NCI-H748 (cell line): ENCODE measurements around the gene TULP4.
"Not testable (repeated sequence)": the region's sequence is repeated elsewhere in the genome, so short reads cannot be mapped to it uniquely, and the experiment has no call there.

Source experiments
- DNase-seq: peaks from one replicate; lab custom pipeline; 2025; ENCODE audit not compliant: unreplicated experiment; lab: John Stamatoyannopoulos, UW

The TULP4 gene

GRCh38 chr6:158552796-158553138 is 240.5 kb downstream of the TULP4 start:
- DNase-seq, result no peak

GRCh38 chr6:158554611-158555361 is 242.5 kb downstream of the TULP4 start:
- no peak for DNase-seq

DNA sequence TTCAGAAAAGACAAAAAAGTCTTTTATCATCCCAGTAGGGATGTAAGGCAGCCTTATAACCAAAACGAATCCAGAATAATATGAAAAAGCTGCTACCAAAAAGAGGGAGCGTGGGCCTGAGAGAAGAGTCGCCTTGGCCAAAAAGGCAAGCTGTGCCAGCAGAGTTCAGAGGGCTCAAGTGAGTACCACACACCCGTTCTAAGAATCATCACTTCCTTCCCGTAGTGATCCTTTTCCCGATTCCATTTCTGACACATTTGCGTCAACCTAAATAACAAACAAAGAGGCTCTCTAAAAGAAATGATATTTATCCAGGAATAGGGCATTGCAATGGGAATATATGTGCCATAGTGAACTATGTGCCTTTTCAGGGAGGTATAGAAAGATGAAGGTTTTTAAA is 243.8 kb downstream of the TULP4 start:
- no peak for DNase-seq

DNA sequence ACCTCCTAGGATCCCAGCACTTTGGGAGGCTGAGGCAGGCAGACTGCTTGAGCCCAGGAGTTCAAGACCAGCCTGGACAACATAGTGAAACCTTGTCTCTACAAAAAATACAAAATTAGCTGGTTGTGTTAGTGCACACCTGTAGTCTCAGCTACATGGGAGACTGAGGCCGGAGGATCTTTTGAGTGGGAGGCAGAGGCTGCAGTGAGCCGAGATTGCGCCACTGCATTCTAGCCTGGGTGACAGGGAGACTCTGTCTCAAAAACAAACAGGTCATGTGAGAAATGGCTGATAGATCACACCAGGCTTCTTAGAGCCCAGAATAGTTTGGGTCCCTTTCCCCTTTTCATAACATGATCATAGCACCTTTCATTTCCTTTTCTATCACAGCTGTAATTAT is 244.8 kb downstream of the TULP4 start:
- not testable (repeated sequence) for DNase-seq

DNA sequence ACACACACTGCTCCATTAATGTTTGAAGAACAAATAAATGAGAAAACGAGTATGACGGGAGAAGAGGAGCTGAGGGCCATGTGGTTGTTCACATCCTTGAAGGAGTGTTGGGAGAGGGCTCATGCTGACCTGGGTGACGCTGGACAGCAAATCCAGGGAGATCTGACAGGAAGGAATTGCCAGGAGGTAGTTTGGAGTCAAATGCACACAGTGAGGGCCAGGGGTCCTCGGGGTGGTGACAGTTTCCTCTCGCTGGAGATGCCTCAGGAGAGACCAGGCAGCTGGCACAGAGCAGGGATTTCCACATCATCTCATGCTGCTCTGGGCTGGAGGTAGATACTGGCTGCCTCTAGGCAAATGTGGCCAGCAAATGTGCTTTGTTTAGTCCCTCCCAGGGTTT is 245.7 kb downstream of the TULP4 start:
- DNase-seq, result no peak

DNA sequence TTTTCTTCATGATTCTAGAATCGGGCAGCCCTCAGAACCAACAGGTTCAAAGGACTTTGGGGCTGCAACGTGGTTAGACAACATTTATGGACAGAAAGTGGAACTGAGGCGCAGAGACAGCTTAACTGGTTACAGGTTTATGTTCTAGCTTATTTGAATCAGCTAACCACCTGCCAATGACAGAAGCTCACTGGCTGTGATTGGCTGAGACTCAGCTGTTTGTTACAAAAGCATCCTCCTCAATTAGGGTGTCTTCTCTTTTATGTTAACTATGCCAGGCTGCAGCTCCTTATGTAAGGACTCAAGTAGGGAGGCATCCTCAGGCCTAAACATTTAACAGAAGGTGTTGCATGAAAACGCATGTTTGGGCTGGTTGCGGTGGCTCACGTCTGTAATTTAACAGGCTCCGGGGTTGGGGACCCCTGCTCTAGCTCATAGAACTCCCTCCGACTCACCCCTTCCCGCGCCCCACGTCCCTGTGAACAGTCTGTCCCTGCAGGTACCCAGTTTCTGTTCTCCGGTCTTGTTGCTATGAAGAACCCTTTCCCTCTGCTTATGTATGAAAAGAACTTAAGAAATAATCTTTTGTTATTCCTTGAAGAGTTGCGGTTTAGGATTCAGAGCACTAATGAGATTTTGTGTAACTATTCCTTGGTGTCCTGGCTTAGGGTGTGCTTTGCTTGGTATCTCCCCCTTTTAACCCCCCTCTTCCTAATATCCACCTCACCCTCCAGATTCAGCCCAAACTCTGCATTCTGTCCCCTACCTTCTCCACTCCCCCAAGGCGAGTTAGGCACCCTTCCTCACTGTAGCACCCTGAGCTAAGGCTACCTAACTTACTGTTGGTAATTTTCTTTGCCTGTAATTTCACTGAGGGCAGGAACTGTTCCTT is 246.4 kb downstream of the TULP4 start:
- DNase-seq, result no peak

DNA sequence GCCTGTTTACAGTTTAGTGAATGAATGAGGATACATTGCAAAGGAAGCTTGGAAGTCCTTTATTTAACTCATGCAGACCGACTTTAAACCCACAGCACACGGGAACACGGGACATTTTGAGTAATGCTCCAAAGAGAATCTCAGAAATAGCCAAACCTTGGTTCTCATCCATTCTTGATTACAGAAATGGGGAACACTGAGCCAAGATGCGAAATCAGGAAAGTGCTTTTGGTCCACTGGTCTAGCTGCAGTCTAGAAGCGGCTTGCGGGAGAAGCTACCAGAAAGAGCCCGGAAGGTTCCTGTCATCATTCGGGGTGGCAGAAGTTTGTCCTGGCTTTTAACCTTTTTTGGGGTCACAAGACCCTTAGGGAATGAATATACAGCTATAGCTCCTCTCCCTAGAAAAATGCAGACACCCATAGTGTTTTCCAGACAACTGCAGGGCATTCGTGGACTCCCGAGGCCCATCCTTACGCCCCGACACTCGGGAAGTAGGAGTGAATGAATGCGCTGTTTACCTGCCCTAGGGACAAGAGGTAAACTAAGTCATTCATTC is 247.2 kb downstream of the TULP4 start:
- DNase-seq, result no peak

DNA sequence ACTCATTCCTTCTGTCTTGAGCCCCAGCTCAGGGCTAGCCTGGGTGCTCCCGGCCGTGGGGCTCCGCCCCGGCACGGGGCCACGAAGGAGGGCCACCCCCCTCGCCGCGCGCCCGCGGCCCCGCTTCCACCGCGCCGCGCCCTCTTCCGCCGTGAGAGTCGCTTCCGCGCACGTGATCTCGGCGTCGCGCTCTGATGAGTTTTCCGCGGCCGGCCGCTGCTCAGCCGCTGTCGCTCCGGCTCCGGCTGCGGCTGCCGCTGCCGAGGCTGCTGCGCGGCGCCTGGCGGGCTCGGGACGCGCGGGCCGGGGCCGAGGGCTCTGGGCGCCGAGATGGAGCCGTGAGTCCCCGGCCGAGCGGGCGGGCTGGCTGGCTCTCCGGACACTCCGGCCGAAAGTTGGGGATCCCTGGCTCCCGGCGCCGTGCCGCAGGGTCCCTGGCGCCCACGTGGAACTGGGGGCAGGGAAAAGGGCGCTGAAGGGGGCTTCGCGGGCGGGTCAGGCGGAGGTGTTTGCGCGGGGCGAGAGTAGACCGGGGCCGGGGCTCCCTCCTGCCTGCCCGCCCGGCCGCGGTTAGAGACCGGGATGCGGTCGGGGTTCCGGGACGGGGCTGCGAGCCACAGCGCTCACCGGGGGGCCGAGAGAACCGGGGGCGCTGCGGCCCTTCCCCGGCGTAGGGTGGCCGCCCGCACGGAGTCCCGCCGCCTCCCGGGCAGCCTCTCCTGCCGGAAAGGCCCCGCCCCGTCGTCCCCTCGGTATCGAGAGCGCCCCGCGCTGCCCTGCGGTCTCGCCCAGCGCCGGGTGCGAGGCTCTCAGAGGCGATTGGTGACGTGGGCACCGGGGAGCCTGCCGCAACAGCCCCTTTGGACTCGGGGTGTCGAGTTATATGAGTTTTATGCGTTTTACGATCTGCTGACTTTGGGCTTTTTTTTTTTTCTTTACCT is 247.9 kb downstream of the TULP4 start, which contains the start of gene TMEM181:
Gene TMEM181 (plus strand): TSS at position 197 of the 941 bp plus-strand sequence. CDS start 134 bp downstream, at position 331.
- peak; percentile 89 for DNase-seq

DNA sequence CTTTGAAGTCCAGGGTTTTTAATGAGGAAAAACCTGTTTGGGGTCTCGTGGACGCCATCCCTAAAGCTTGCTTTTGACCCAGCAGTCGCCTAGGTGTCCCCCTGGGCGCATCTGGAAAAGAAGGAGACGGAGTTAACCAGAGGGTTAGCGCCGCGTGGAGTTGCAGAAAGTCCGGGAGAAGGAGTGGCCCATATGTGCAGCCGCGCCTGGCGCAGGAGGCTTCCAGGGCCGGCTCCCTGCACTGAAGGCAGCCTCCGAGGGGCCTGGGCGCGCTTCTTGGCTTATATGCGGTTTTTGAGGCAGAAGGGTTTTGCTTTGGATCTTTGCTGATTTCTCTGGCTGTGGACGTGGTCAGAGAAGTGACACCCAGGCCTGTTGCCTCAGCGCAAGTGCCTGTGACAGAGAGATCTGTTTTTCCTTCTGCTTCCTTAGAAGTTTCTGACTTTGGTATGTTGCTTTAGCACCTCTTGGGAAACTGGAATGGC is 248.6 kb downstream of the TULP4 start:
- peak; percentile 45 for DNase-seq
